SH-SY5Y (cell line): Measurements from ENCODE around the gene COL18A1.

Experiments
- GATA2 ChIP-seq: IDR thresholded peaks from 2 replicates; pipeline ENCODE4 v1.6.1; 2011; ENCODE audit warnings: mild to moderate bottlenecking, low read depth, low read length
- GATA3 ChIP-seq: IDR thresholded peaks from 2 replicates; pipeline ENCODE4 v1.6.1; 2011; ENCODE audit warnings: low read depth, mild to moderate bottlenecking, low read length, moderate library complexity

DNA sequence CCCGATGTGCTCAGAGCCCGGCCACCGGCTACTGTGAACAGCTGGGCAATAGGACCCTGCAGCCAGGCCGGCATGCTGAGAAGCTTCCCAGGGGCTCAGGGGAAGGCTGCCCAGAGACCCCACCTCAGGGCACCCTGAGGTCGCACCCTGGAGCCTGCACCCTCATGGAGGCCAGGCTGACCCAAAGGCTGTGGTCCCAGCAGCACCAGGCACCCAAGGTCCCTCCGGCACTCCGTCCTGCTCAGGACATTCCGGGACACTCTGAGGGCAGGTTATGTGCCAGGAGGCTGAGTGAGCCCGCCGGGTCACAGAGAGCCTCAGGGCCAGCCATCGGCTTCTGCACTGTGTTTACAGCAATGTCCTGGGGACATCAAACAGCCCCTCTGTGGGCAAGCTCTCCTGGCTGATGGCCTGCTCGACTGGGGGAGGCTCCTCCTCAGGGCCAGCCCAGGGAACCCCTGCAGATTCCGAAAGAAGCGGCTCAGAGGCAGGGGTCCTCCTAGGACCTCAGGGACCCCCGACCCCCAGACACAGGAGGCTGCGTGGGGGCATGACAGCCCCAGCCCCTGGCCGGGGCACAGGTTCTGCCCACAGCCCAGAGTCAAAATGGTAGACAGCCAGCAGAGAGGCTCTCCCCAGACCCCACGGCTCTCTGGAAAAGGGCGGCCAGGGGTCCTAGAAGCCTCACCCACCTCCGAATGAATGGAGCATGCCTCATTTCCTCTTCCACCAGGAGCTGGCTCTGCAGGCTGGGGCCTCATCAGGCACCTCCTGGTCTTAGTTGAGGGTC lies 129.1 kb downstream of the COL18A1 start:
- no peak for TF ChIP-seq GATA2
- TF ChIP-seq GATA3 = no peak
